DMS114 treated with DMSO at 0.1 percent for 48 hours (cell line): ENCODE data around the gene PPP1R14D.
"Not testable (repeated sequence)": the region's sequence is repeated elsewhere in the genome, so short reads cannot be mapped to it uniquely, and the experiment has no call there.

Experiments
- DNase-seq: peaks from one replicate; lab custom pipeline; 2025; ENCODE audit not compliant: unreplicated experiment; lab: John Stamatoyannopoulos, UW

PPP1R14D gene

GRCh38 chr15:40828447-40829036 is at the start of gene PPP1R14D:
Gene PPP1R14D (minus strand): TSS chr15:40828708. CDS start chr15:40828641, 67 bp downstream.
- no peak for DNase-seq

GRCh38 chr15:40877694-40878093 is 49.2 kb upstream of the PPP1R14D start:
- no peak for DNase-seq

- DNase-seq, result no peak
Observed at GRCh38 chr15:40875991-40876730, 47.7 kb upstream of the PPP1R14D start.

GRCh38 chr15:40873694-40874561 is 45.4 kb upstream of the PPP1R14D start, which contains the start of gene RHOV:
Gene RHOV (minus strand): TSS chr15:40874234. CDS start chr15:40874139, 95 bp downstream.
- DNase-seq, result peak; percentile 46

GRCh38 chr15:40872791-40873693 is 44.5 kb upstream of the PPP1R14D start:
- DNase-seq, result no peak

- DNase-seq, result no peak
Observed at GRCh38 chr15:40871749-40872617, 43.5 kb upstream of the PPP1R14D start.

- no peak for DNase-seq
Observed at GRCh38 chr15:40870716-40871115, 42.2 kb upstream of the PPP1R14D start.

GRCh38 chr15:40869686-40870085 is 41.2 kb upstream of the PPP1R14D start:
- no peak for DNase-seq

GRCh38 chr15:40867199-40867598 is 38.7 kb upstream of the PPP1R14D start:
- DNase-seq, result no peak

- no peak for DNase-seq
Observed at GRCh38 chr15:40863660-40864270, 35.3 kb upstream of the PPP1R14D start.

- DNase-seq, result not testable (repeated sequence)
Observed at GRCh38 chr15:40861147-40861546, 32.6 kb upstream of the PPP1R14D start.

GRCh38 chr15:40859206-40859851 is 30.8 kb upstream of the PPP1R14D start:
- DNase-seq, result peak; percentile 27

- DNase-seq, result no peak
Observed at GRCh38 chr15:40858706-40859105, 30.2 kb upstream of the PPP1R14D start.

GRCh38 chr15:40857601-40858341 is 29.3 kb upstream of the PPP1R14D start:
- peak; percentile 42 for DNase-seq

GRCh38 chr15:40856746-40857145 is 28.2 kb upstream of the PPP1R14D start:
- no peak for DNase-seq

- DNase-seq, result no peak
Observed at GRCh38 chr15:40855706-40856234, 27.3 kb upstream of the PPP1R14D start.

GRCh38 chr15:40854161-40854560 is 25.7 kb upstream of the PPP1R14D start:
- DNase-seq, result no peak
